HG03064 (cell line): Measurements from ENCODE around the gene KCNB1.
"Not testable (repeated sequence)": the region's sequence is repeated elsewhere in the genome, so short reads cannot be mapped to it uniquely, and the experiment has no call there.

Source experiments
- ATAC-seq: cut with Tn5 transposase; IDR thresholded peaks from one replicate; pipeline ENCODE4 v1.9.1; 2021; ENCODE audit warnings: low read depth; ENCODE audit not compliant: unreplicated experiment

KCNB1 gene

GRCh38 chr20:49413677-49414076 lies 68.8 kb downstream of the KCNB1 start:
- ATAC-seq: no peak

- no peak for ATAC-seq
Observed at GRCh38 chr20:49412953-49413352, 69.5 kb downstream of the KCNB1 start.

GRCh38 chr20:49412254-49412653 lies 70.2 kb downstream of the KCNB1 start:
- ATAC-seq: no peak

- ATAC-seq: no peak
Observed at GRCh38 chr20:49411221-49411925, 71.1 kb downstream of the KCNB1 start.

GRCh38 chr20:49409975-49410621 lies 72.4 kb downstream of the KCNB1 start:
- not testable (repeated sequence) for ATAC-seq

- ATAC-seq: no peak
Observed at GRCh38 chr20:49409302-49409974, 73.0 kb downstream of the KCNB1 start.

GRCh38 chr20:49408509-49409104 lies 73.9 kb downstream of the KCNB1 start:
- ATAC-seq: no peak

- ATAC-seq: no peak
Observed at GRCh38 chr20:49406666-49407065, 75.8 kb downstream of the KCNB1 start.

GRCh38 chr20:49405696-49406095 lies 76.8 kb downstream of the KCNB1 start:
- no peak for ATAC-seq

- no peak for ATAC-seq
Observed at GRCh38 chr20:49405062-49405683, 77.3 kb downstream of the KCNB1 start.

GRCh38 chr20:49404461-49404860 lies 78.0 kb downstream of the KCNB1 start:
- ATAC-seq: no peak

- no peak for ATAC-seq
Observed at GRCh38 chr20:49403911-49404310, 78.6 kb downstream of the KCNB1 start.

- ATAC-seq: no peak
Observed at GRCh38 chr20:49403012-49403411, 79.5 kb downstream of the KCNB1 start.

GRCh38 chr20:49400904-49401303 lies 81.6 kb downstream of the KCNB1 start:
- no peak for ATAC-seq

- no peak for ATAC-seq
Observed at GRCh38 chr20:49400410-49400809, 82.1 kb downstream of the KCNB1 start.

- ATAC-seq: no peak
Observed at GRCh38 chr20:49399329-49399728, 83.1 kb downstream of the KCNB1 start.

- no peak for ATAC-seq
Observed at GRCh38 chr20:49398401-49399144, 83.9 kb downstream of the KCNB1 start.

GRCh38 chr20:49397525-49397924 lies 84.9 kb downstream of the KCNB1 start:
- no peak for ATAC-seq

- no peak for ATAC-seq
Observed at GRCh38 chr20:49396230-49396629, 86.2 kb downstream of the KCNB1 start.

GRCh38 chr20:49395659-49396058 lies 86.8 kb downstream of the KCNB1 start:
- no peak for ATAC-seq
